NT2/D1 (cell line): Measurements from ENCODE around the gene CARD14.
"Not testable (repeated sequence)": the region's sequence is repeated elsewhere in the genome, so short reads cannot be mapped to it uniquely, and the experiment has no call there.

ENCODE experiments used
- YY1 ChIP-seq: IDR thresholded peaks from 2 replicates; pipeline ENCODE4 v1.6.1; 2011; ENCODE audit not compliant: insufficient read length, insufficient read depth
- ZNF274 ChIP-seq: IDR thresholded peaks from 2 replicates; pipeline ENCODE4 v1.6.1; 2011; ENCODE audit warnings: mild to moderate bottlenecking, low read depth, low read length

- TF ChIP-seq YY1, ZNF274: not testable (repeated sequence)
These were observed 74.6 kb downstream of the CARD14 start for GRCh38 chr17:80244448-80244847.
